Naive thymus-derived CD4-positive, alpha-beta T cell (primary cell): ENCODE data around the gene FRAS1. TPM values are rescaled to one million over a fixed set of nuclear protein-coding genes. Genes with fewer than 3 reads are reported as not detected.

Source experiments
- ATAC-seq: fragments of 150-1000 bp; cut with Tn5 transposase; 2 replicates; pipeline ENCODE4 v1.10.0; 2021; ENCODE audit warnings: mild to moderate bottlenecking, moderate library complexity
- CTCF ChIA-PET: fragments of 350-600 bp; sonication (Branson Sonifier 250); formaldehyde crosslinking; loops from one replicate; lab custom pipeline; 2021; ENCODE audit warnings: antibody characterized with exemption; lab: Charles Lee
- POLR2A ChIA-PET: fragments of 350-600 bp; sonication (Branson Sonifier 250); formaldehyde crosslinking; loops from one replicate; lab custom pipeline; 2021; ENCODE audit warnings: antibody characterized with exemption, inconsistent platforms; lab: Charles Lee
- DNase-seq, 9 donors: peaks; one replicate each; pipeline versions ENCODE4 v3.0.0 to v3.0.0-alpha.2; 2020 to 2022; ENCODE audit warnings: mixed read lengths in 1 of 9
- H3K27ac ChIP-seq: one replicate; pipeline ENCODE4 v1.7.0; 2013; ENCODE audit warnings: mild to moderate bottlenecking, low read depth, low read length, moderate library complexity
- H3K27me3 ChIP-seq, 2 donors: one replicate each; pipeline ENCODE4 v1.7.0; 2013; ENCODE audit warnings: low read length in 2 of 2, mild to moderate bottlenecking in 2 of 2, moderate library complexity in 2 of 2; ENCODE audit not compliant: control insufficient read depth in 2 of 2, insufficient read depth in 2 of 2
- H3K36me3 ChIP-seq, 3 experiments: 1 replicate in 2 of 3; 2 replicates in 1 of 3; pipeline ENCODE4 v1.7.0; 2013; ENCODE audit warnings: low read length in 3 of 3, mild to moderate bottlenecking in 3 of 3, moderate library complexity in 1 of 3; ENCODE audit not compliant: insufficient read depth in 3 of 3, control insufficient read depth in 2 of 3
- H3K4me1 ChIP-seq, 2 donors: one replicate each; pipeline ENCODE4 v1.7.0; 2013; ENCODE audit warnings: low read length in 2 of 2, mild to moderate bottlenecking in 2 of 2, moderate library complexity in 1 of 2; ENCODE audit not compliant: control insufficient read depth in 2 of 2, insufficient read depth in 2 of 2
- H3K4me3 ChIP-seq: 2 replicates; pipeline ENCODE4 v1.7.0; 2013; ENCODE audit warnings: mild to moderate bottlenecking, low read length
- H3K9me3 ChIP-seq, 3 experiments: 1 replicate in 2 of 3; 2 replicates in 1 of 3; pipeline ENCODE4 v1.7.0; 2013; ENCODE audit warnings: low read length in 3 of 3; ENCODE audit not compliant: control insufficient read depth in 2 of 3
- H3K27ac Mint-ChIP-seq, 9 donors: one replicate each; pipeline ENCODE4 v1.8.0; 2020 to 2022; ENCODE audit warnings: mixed read lengths in 9 of 9, mild to moderate bottlenecking in 8 of 9, moderate library complexity in 5 of 9, inconsistent platforms in 2 of 9
- H3K27me3 Mint-ChIP-seq, 5 donors: one replicate each; pipeline ENCODE4 v1.8.0; 2021 to 2022; ENCODE audit warnings: mixed read lengths in 5 of 5, mild to moderate bottlenecking in 1 of 5
- H3K36me3 Mint-ChIP-seq, 5 donors: one replicate each; pipeline ENCODE4 v1.8.0; 2020 to 2022; ENCODE audit warnings: mixed read lengths in 5 of 5, mild to moderate bottlenecking in 3 of 5, inconsistent platforms in 1 of 5
- H3K4me1 Mint-ChIP-seq, 7 donors: one replicate each; pipeline ENCODE4 v1.8.0; 2020 to 2022; ENCODE audit warnings: mixed read lengths in 7 of 7, mild to moderate bottlenecking in 3 of 7, inconsistent platforms in 1 of 7
- H3K4me3 Mint-ChIP-seq, 10 donors: one replicate each; pipeline ENCODE4 v1.8.0; 2020 to 2022; ENCODE audit warnings: mild to moderate bottlenecking in 10 of 10, mixed read lengths in 10 of 10, moderate library complexity in 6 of 10, inconsistent platforms in 2 of 10
- H3K9me3 Mint-ChIP-seq, 11 donors: one replicate each; pipeline ENCODE4 v1.8.0; 2020 to 2022; ENCODE audit warnings: mixed read lengths in 11 of 11, mild to moderate bottlenecking in 4 of 11, inconsistent platforms in 1 of 11, moderate library complexity in 1 of 11
- intact Hi-C, 2 donors: fragments of 100-400 bp; cut with micrococcal nuclease; formaldehyde crosslinking; loops; one replicate each; pipeline ENCODE4 v1.15.1; 2023
- polyA plus RNA-seq, 2 donors: library from polyadenylated mRNA; unstranded; fragments of 300-500 nt; fragmentation: Illumina TruSeq; gene quantifications; one replicate each; pipeline ENCODE4 v1.2.3, GENCODE V29; 2021
- total RNA-seq, 6 experiments: library from RNA in 5 of 6; stranded (reverse) in 5 of 6; gene quantifications; 1 replicate in 5 of 6; 2 replicates in 1 of 6; pipeline ENCODE4 v1.2.3 and lab custom pipeline; 2021 to 2026

The FRAS1 gene
- total and polyA plus RNA-seq, 7 experiments from 2014 or later, result 0.02 TPM; not detected in 6

- H3K9me3 Mint-ChIP-seq, result peaks cover 0 to 5% (median 0%) of the 10 kb centered on the region in 11 donors
- H3K4me1 Mint-ChIP-seq, result no peaks in the 10 kb centered on the region
- H3K36me3 ChIP-seq, result no peaks in the 10 kb centered on the region
- H3K27me3 Mint-ChIP-seq, result peaks cover 0 to 22% (median 10%) of the 10 kb centered on the region in 5 donors
- no peaks in the 10 kb centered on the region for H3K9me3 ChIP-seq
- no peaks in the 10 kb centered on the region for H3K27me3 ChIP-seq
- no peak for ATAC-seq
- ChIA-PET CTCF (no interaction called here), POLR2A (no interaction called here)
- H3K36me3 Mint-ChIP-seq, result no peaks in the 10 kb centered on the region
- H3K4me3 ChIP-seq, result no peak overlapping the region
- DNase-seq, result no peak
- H3K27ac ChIP-seq, result no peak overlapping the region
- H3K4me3 Mint-ChIP-seq, result no peak overlapping the region
- no peak overlapping the region for H3K27ac Mint-ChIP-seq
- intact Hi-C loops, result no loop called here
- H3K4me1 ChIP-seq, result no peaks in the 10 kb centered on the region
Measured at GRCh38 chr4:78468272-78468671, 411.1 kb downstream of the FRAS1 start.

GRCh38 chr4:78476108-78476704 lies 419.1 kb downstream of the FRAS1 start:
- no peaks in the 10 kb centered on the region for H3K9me3 ChIP-seq

GRCh38 chr4:78477276-78477675 lies 420.2 kb downstream of the FRAS1 start:
- Mint-ChIP-seq H3K36me3 (no peaks in the 10 kb centered on the region), H3K4me3 (no peak overlapping the region), H3K4me1 (no peaks in the 10 kb centered on the region), H3K9me3 (no peaks in the 10 kb centered on the region), H3K27ac (no peak overlapping the region), H3K27me3 (peaks cover 0 to 3% (median 0%) of the 10 kb centered on the region in 5 donors)
- intact Hi-C loops, result no loop called here
- Histone ChIP-seq H3K27ac (no peak overlapping the region), H3K4me1 (no peaks in the 10 kb centered on the region), H3K9me3 (no peaks in the 10 kb centered on the region), H3K36me3 (no peaks in the 10 kb centered on the region), H3K27me3 (no peaks in the 10 kb centered on the region), H3K4me3 (no peak overlapping the region)
- DNase-seq (no peak), ATAC-seq (no peak)
- CTCF ChIA-PET, result interaction anchor here (0.6 kb wide), 1 partner anchor 588 kb away, joined by 3 read pairs; no protein-coding TSS in a partner anchor
- POLR2A ChIA-PET, result no interaction called here

More at GRCh38 chr4:78476108-78476704, 419.1 kb downstream of the FRAS1 start:
- ChIA-PET CTCF (no interaction called here), POLR2A (no interaction called here)
- DNase-seq, result no peak
- Histone ChIP-seq H3K4me1 (no peaks in the 10 kb centered on the region), H3K36me3 (no peaks in the 10 kb centered on the region), H3K27me3 (no peaks in the 10 kb centered on the region), H3K27ac (no peak overlapping the region), H3K4me3 (no peak overlapping the region)
- Mint-ChIP-seq H3K9me3 (no peaks in the 10 kb centered on the region), H3K27ac (no peak overlapping the region), H3K4me3 (no peak overlapping the region), H3K27me3 (peaks cover 0 to 3% (median 0%) of the 10 kb centered on the region in 5 donors), H3K36me3 (no peaks in the 10 kb centered on the region), H3K4me1 (no peaks in the 10 kb centered on the region)
- no peak for ATAC-seq
- intact Hi-C loops, result no loop called here

GRCh38 chr4:78478523-78478922 lies 421.4 kb downstream of the FRAS1 start:
- no peaks in the 10 kb centered on the region for H3K9me3 Mint-ChIP-seq
- POLR2A ChIA-PET, result no interaction called here
- intact Hi-C loops, result no loop called here
- no peaks in the 10 kb centered on the region for H3K4me1 Mint-ChIP-seq
- H3K4me3 ChIP-seq, result no peak overlapping the region
- ATAC-seq, result no peak
- DNase-seq, result no peak
- H3K27me3 ChIP-seq, result no peaks in the 10 kb centered on the region
- H3K9me3 ChIP-seq, result no peaks in the 10 kb centered on the region
- peaks cover 0 to 9% (median 0%) of the 10 kb centered on the region in 5 donors for H3K27me3 Mint-ChIP-seq
- CTCF ChIA-PET, result no interaction called here
- no peaks in the 10 kb centered on the region for H3K36me3 Mint-ChIP-seq
- H3K4me1 ChIP-seq, result no peaks in the 10 kb centered on the region
- H3K27ac ChIP-seq, result no peak overlapping the region
- H3K4me3 Mint-ChIP-seq, result no peak overlapping the region
- no peak overlapping the region for H3K27ac Mint-ChIP-seq
- no peaks in the 10 kb centered on the region for H3K36me3 ChIP-seq

- ATAC-seq (no peak), DNase-seq (no peak)
- no peaks in the 10 kb centered on the region for H3K9me3 ChIP-seq
- no peaks in the 10 kb centered on the region for H3K27me3 ChIP-seq
- H3K4me1 ChIP-seq, result no peaks in the 10 kb centered on the region
- Mint-ChIP-seq H3K27me3 (peaks cover 0 to 13% (median 0%) of the 10 kb centered on the region in 5 donors), H3K36me3 (no peaks in the 10 kb centered on the region), H3K4me3 (no peak overlapping the region), H3K4me1 (no peaks in the 10 kb centered on the region), H3K9me3 (no peaks in the 10 kb centered on the region), H3K27ac (no peak overlapping the region)
- intact Hi-C loops, result no loop called here
- no peaks in the 10 kb centered on the region for H3K36me3 ChIP-seq
- no peak overlapping the region for H3K4me3 ChIP-seq
- ChIA-PET POLR2A (no interaction called here), CTCF (no interaction called here)
- H3K27ac ChIP-seq, result no peak overlapping the region
Measured at GRCh38 chr4:78480286-78480685, 423.2 kb downstream of the FRAS1 start.

GRCh38 chr4:78481180-78481579 lies 424.1 kb downstream of the FRAS1 start:
- Histone ChIP-seq H3K27me3 (no peaks in the 10 kb centered on the region), H3K4me1 (no peaks in the 10 kb centered on the region), H3K36me3 (no peaks in the 10 kb centered on the region), H3K4me3 (no peak overlapping the region), H3K9me3 (no peaks in the 10 kb centered on the region), H3K27ac (no peak overlapping the region)
- POLR2A ChIA-PET, result no interaction called here
- Mint-ChIP-seq H3K4me1 (no peaks in the 10 kb centered on the region), H3K27ac (no peak overlapping the region), H3K9me3 (no peaks in the 10 kb centered on the region), H3K27me3 (peaks cover 0 to 13% (median 0%) of the 10 kb centered on the region in 5 donors), H3K36me3 (no peaks in the 10 kb centered on the region), H3K4me3 (no peak overlapping the region)
- intact Hi-C loops, result no loop called here
- CTCF ChIA-PET, result no interaction called here
- no peak for ATAC-seq
- no peak for DNase-seq

- H3K4me1 Mint-ChIP-seq, result no peaks in the 10 kb centered on the region
Measured at GRCh38 chr4:78482281-78482680, 425.2 kb downstream of the FRAS1 start.

More at GRCh38 chr4:78482281-78482680, 425.2 kb downstream of the FRAS1 start:
- H3K9me3 ChIP-seq, result no peaks in the 10 kb centered on the region
- Mint-ChIP-seq H3K27ac (no peak overlapping the region), H3K27me3 (peaks cover 0 to 13% (median 3%) of the 10 kb centered on the region in 5 donors), H3K36me3 (no peaks in the 10 kb centered on the region), H3K9me3 (no peaks in the 10 kb centered on the region), H3K4me3 (no peak overlapping the region)
- H3K4me3 ChIP-seq, result no peak overlapping the region
- no peak overlapping the region for H3K27ac ChIP-seq
- H3K36me3 ChIP-seq, result no peaks in the 10 kb centered on the region
- ChIA-PET CTCF (no interaction called here), POLR2A (no interaction called here)
- no peaks in the 10 kb centered on the region for H3K4me1 ChIP-seq
- intact Hi-C loops, result no loop called here
- ATAC-seq, result no peak
- DNase-seq, result no peak
- no peaks in the 10 kb centered on the region for H3K27me3 ChIP-seq
